SK-N-MC (cell line): Measurements from ENCODE around the gene LOXL3.

Source experiments
- EZH2 ChIP-seq: fragments of 200-600 bp; sonication (generic); IDR thresholded peaks from one replicate; pipeline ENCODE4 v1.6.1; 2017; ENCODE audit warnings: antibody characterized with exemption
- FOXP2 ChIP-seq: optimal IDR thresholded peaks from 2 replicates; pipeline ENCODE3; 2011; ENCODE audit warnings: mild to moderate bottlenecking, moderate library complexity; ENCODE audit not compliant: insufficient read depth; ENCODE audit errors: extremely low read length, control extremely low read depth
- POLR2AphosphoS5 ChIP-seq: IDR thresholded peaks from 2 replicates; pipeline ENCODE4 v1.6.1; 2012; ENCODE audit warnings: mild to moderate bottlenecking, low read depth, low read length, borderline replicate concordance

- TF ChIP-seq POLR2AphosphoS5, result no peak
- no peak for TF ChIP-seq EZH2
- TF ChIP-seq FOXP2, result no peak
These were observed 34.0 kb upstream of the LOXL3 start for GRCh38 chr2:74587664-74588277.
